HEK293 (cell line): Measurements from ENCODE around the gene ARR3.

ENCODE experiments used
- CTCF ChIP-seq: fragments of 450-650 bp; formaldehyde crosslinking; IDR thresholded peaks from 2 replicates; pipeline ENCODE4 v1.5.1; 2016; ENCODE audit warnings: missing biosample characterization, missing genetic modification characterization
- MEIS1 ChIP-seq: sonication (generic); formaldehyde crosslinking; IDR thresholded peaks from 2 replicates; pipeline ENCODE4 v1.8.1; 2022; ENCODE audit warnings: missing genetic modification reagents, mild to moderate bottlenecking, borderline replicate concordance
- OVOL3 ChIP-seq: fragments of 450-650 bp; formaldehyde crosslinking; IDR thresholded peaks from 2 replicates; pipeline ENCODE4 v1.5.1; 2016; ENCODE audit warnings: missing biosample characterization, missing genetic modification characterization
- SCRT1 ChIP-seq: fragments of 450-650 bp; formaldehyde crosslinking; IDR thresholded peaks from 2 replicates; pipeline ENCODE4 v1.5.1; 2016; ENCODE audit warnings: missing biosample characterization, missing genetic modification characterization, borderline replicate concordance
- YY1 ChIP-seq: fragments of 450-650 bp; formaldehyde crosslinking; IDR thresholded peaks from 2 replicates; pipeline ENCODE4 v1.5.1; 2018; ENCODE audit warnings: missing biosample characterization, missing genetic modification characterization
- ZBTB21 ChIP-seq: fragments of 450-650 bp; formaldehyde crosslinking; IDR thresholded peaks from 2 replicates; pipeline ENCODE4 v1.5.1; 2017; ENCODE audit warnings: missing biosample characterization, missing genetic modification characterization
- ZNF133 ChIP-seq: fragments of 450-650 bp; formaldehyde crosslinking; IDR thresholded peaks from 2 replicates; pipeline ENCODE4 v1.5.1; 2016; ENCODE audit warnings: missing biosample characterization, missing genetic modification characterization
- ZNF324 ChIP-seq: fragments of 450-650 bp; formaldehyde crosslinking; IDR thresholded peaks from 2 replicates; pipeline ENCODE4 v1.5.1; 2016; ENCODE audit warnings: missing biosample characterization, missing genetic modification characterization
- ZNF391 ChIP-seq: fragments of 450-650 bp; formaldehyde crosslinking; IDR thresholded peaks from 2 replicates; pipeline ENCODE4 v1.5.1; 2016; ENCODE audit warnings: low read depth, missing biosample characterization, missing genetic modification characterization, borderline replicate concordance
- ZNF501 ChIP-seq: fragments of 450-650 bp; formaldehyde crosslinking; IDR thresholded peaks from 2 replicates; pipeline ENCODE4 v1.5.1; 2016; ENCODE audit warnings: missing biosample characterization, missing genetic modification characterization
- ZSCAN23 ChIP-seq: fragments of 450-650 bp; formaldehyde crosslinking; IDR thresholded peaks from 2 replicates; pipeline ENCODE4 v1.5.1; 2016; ENCODE audit warnings: missing biosample characterization, missing genetic modification characterization

DNA sequence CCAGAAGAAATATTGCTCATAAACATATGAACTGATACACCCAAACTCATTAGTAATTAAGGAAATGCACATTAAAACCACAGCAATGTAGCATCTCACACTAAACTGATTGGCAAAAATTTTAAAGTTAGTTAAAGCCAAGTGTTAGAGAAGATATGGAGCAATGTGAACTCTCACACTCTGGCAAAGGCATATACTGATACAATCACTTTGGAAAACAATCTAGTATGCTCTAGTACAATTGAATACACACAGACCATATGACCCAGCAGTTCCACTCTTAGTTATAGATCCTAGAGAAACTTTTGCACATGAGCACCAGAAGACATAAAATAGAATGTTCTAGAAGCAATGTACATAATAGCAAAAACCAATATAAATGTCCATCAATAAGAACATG lies 42.1 kb upstream of the ARR3 start:
- TF ChIP-seq CTCF (no peak), ZNF324 (tag by site-specific recombination) (no peak), MEIS1 (CRISPR knock-in tag) (no peak), SCRT1 (tag by site-specific recombination) (no peak), ZNF133 (no peak), YY1 (tag by site-specific recombination) (no peak), ZNF391 (tag by site-specific recombination) (no peak), OVOL3 (no peak), ZSCAN23 (tag by site-specific recombination) (no peak), ZNF501 (no peak), ZBTB21 (tag by site-specific recombination) (no peak)
